HG03045 (cell line): Measurements from ENCODE around the gene PAK1.

Source experiments
- ATAC-seq: cut with Tn5 transposase; IDR thresholded peaks from one replicate; pipeline ENCODE4 v1.9.1; 2021; ENCODE audit warnings: mild to moderate bottlenecking, moderate library complexity; ENCODE audit not compliant: unreplicated experiment

PAK1 gene

GRCh38 chr11:77375107-77375506 is 98.8 kb downstream of the PAK1 start:
- no peak for ATAC-seq

- no peak for ATAC-seq
Observed at GRCh38 chr11:77374611-77375031, 99.3 kb downstream of the PAK1 start.

GRCh38 chr11:77374108-77374507 is 99.8 kb downstream of the PAK1 start:
- no peak for ATAC-seq

- ATAC-seq = no peak
Observed at GRCh38 chr11:77372726-77373125, 101.2 kb downstream of the PAK1 start.

GRCh38 chr11:77371646-77372045 is 102.2 kb downstream of the PAK1 start:
- ATAC-seq = no peak

- no peak for ATAC-seq
Observed at GRCh38 chr11:77370217-77370616, 103.7 kb downstream of the PAK1 start.

GRCh38 chr11:77361184-77361583 is 112.7 kb downstream of the PAK1 start:
- no peak for ATAC-seq

GRCh38 chr11:77359481-77359880 is 114.4 kb downstream of the PAK1 start:
- no peak for ATAC-seq

- ATAC-seq = no peak
Observed at GRCh38 chr11:77353131-77353530, 120.8 kb downstream of the PAK1 start.

GRCh38 chr11:77351281-77351886 is 122.5 kb downstream of the PAK1 start:
- no peak for ATAC-seq

GRCh38 chr11:77347948-77348347 is 125.9 kb downstream of the PAK1 start:
- ATAC-seq = no peak

- no peak for ATAC-seq
Observed at GRCh38 chr11:77346906-77347603, 126.8 kb downstream of the PAK1 start.

GRCh38 chr11:77345621-77346020 is 128.3 kb downstream of the PAK1 start:
- no peak for ATAC-seq

- no peak for ATAC-seq
Observed at GRCh38 chr11:77340501-77340900, 133.4 kb downstream of the PAK1 start.

GRCh38 chr11:77332259-77332658 is 141.6 kb downstream of the PAK1 start:
- ATAC-seq = no peak

- ATAC-seq = no peak
Observed at GRCh38 chr11:77325159-77325558, 148.7 kb downstream of the PAK1 start.

GRCh38 chr11:77324508-77324907 is 149.4 kb downstream of the PAK1 start:
- no peak for ATAC-seq

- ATAC-seq = no peak
Observed at GRCh38 chr11:77322926-77323590, 150.8 kb downstream of the PAK1 start.

- no peak for ATAC-seq
Observed at GRCh38 chr11:77322506-77322905, 151.4 kb downstream of the PAK1 start.

GRCh38 chr11:77320351-77320750 is 153.5 kb downstream of the PAK1 start:
- no peak for ATAC-seq

GRCh38 chr11:77318600-77318999 is 155.3 kb downstream of the PAK1 start:
- no peak for ATAC-seq

GRCh38 chr11:77316733-77317342 is 157.1 kb downstream of the PAK1 start:
- ATAC-seq = no peak
